Esophagus muscularis mucosa (tissue), 4 donors: ENCODE results near the gene KIF23. TPM values are rescaled to one million over a fixed set of nuclear protein-coding genes. Genes with fewer than 3 reads are reported as not detected.

Source experiments
- DNase-seq: peaks from one replicate; pipeline ENCODE4 v3.0.0-alpha.2; 2017; ENCODE audit errors: extremely low spot score
- H3K27ac ChIP-seq, 4 donors: fragments of 200-600 bp; sonication (generic); replicated peaks in 1 of 4; 1 replicate in 3 of 4; 2 replicates in 1 of 4; pipeline ENCODE4 v1.5.1; 2016 to 2019; ENCODE audit warnings: mild to moderate bottlenecking in 1 of 4
- H3K27me3 ChIP-seq, 4 donors: fragments of 200-600 bp; sonication (generic); one replicate each; pipeline versions ENCODE4 v1.5.1 to v1.6.0; 2016 to 2019
- H3K36me3 ChIP-seq, 4 donors: fragments of 200-600 bp; sonication (generic); one replicate each; pipeline ENCODE4 v1.5.1; 2016 to 2019
- H3K4me1 ChIP-seq, 4 donors: fragments of 200-600 bp; sonication (generic); one replicate each; pipeline ENCODE4 v1.5.1; 2016 to 2019
- H3K4me3 ChIP-seq, 4 donors: fragments of 200-600 bp; sonication (generic); 1 replicate in 2 of 4; 2 replicates in 2 of 4; pipeline ENCODE4 v1.5.1; 2016 to 2019; ENCODE audit warnings: mild to moderate bottlenecking in 4 of 4, moderate library complexity in 1 of 4
- H3K9me3 ChIP-seq, 4 donors: fragments of 200-600 bp; sonication (generic); 1 replicate in 3 of 4; 2 replicates in 1 of 4; pipeline ENCODE4 v1.5.1; 2016 to 2019
- EP300 ChIP-seq: sonication (generic); formaldehyde crosslinking; IDR thresholded peaks from one replicate; pipeline ENCODE4 v1.6.1; 2017; ENCODE audit warnings: antibody characterized with exemption
- POLR2A ChIP-seq: fragments of 450-650 bp; IDR thresholded peaks from one replicate; pipeline ENCODE4 v1.6.1; 2017; ENCODE audit warnings: antibody characterized with exemption, moderate library complexity, mild to moderate bottlenecking, low read depth
- POLR2AphosphoS5 ChIP-seq, 2 donors: sonication (generic); formaldehyde crosslinking; IDR thresholded peaks; one replicate each; pipeline ENCODE4 v1.6.1; 2017; ENCODE audit warnings: antibody characterized with exemption in 2 of 2
- WGBS: methylation state at CpG from one replicate; pipeline ENCODE4 v1.1.5; 2018; 5-methylcytosine and 5-hydroxymethylcytosine counted together
- intact Hi-C: fragments of 100-400 bp; cut with DNase I; formaldehyde crosslinking; loops from one replicate; pipeline ENCODE4 v1.15.1; 2023
- total RNA-seq, 4 donors: library from RNA; depleted of rRNA; stranded (reverse); fragments of >200 nt; gene quantifications; one replicate each; pipeline versions ENCODE4 v1.1.0 to v1.2.1, GENCODE V29; 2016
- TF ChIP-seq, protein P1 (sequence below), 3 experiments: fragments of 200-600 bp in 2 of 3; fragments of 450-650 bp in 1 of 3; sonication (generic) in 2 of 3; IDR thresholded peaks; one replicate each; pipeline ENCODE4 v1.5.1; 2017 to 2019; ENCODE audit warnings: antibody characterized with exemption in 3 of 3, mild to moderate bottlenecking in 2 of 3, moderate library complexity in 1 of 3

The KIF23 gene
- total RNA-seq, 4 donors from 2014 or later = 1.7 to 7.1 (median 4.9) TPM

DNA sequence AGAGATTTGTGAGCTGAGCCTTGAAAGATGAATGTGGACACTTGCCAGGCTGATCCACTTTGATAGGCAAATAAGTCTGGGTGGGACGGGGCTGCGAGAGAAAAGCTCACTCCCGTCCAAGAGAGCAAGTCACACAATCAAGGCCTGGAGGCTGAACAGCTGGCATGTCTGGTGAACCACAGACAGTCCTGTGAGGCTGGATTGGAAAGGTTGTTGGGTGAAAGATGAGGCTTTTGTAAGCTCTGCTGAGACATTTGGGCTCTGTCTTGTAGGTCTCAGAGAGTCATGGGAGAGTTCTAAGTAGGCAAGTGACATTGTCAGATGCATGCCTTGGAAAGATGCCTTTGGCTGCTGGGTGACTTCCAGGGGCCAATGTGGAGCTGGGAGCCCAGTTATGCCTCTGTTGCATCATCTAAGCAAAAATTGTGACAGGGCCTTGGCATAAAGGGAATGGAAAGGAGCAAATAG lies 76.9 kb downstream of the KIF23 start:
- H3K4me1 ChIP-seq = peaks cover 0 to 19% (median 8%) of the 10 kb centered on the region in 4 donors
- H3K9me3 ChIP-seq = no peaks in the 10 kb centered on the region
- intact Hi-C loops = no loop called here
- no peaks in the 10 kb centered on the region for H3K36me3 ChIP-seq
- H3K27ac ChIP-seq = peak overlapping the region in 2 of 4 donors; percentile 22 to 23
- H3K27me3 ChIP-seq = no peaks in the 10 kb centered on the region
- no peak for DNase-seq
- no peak overlapping the region for H3K4me3 ChIP-seq
- WGBS = 46% methylated on average over 3 of the region's 3 CpGs
- TF ChIP-seq, protein P1, sequence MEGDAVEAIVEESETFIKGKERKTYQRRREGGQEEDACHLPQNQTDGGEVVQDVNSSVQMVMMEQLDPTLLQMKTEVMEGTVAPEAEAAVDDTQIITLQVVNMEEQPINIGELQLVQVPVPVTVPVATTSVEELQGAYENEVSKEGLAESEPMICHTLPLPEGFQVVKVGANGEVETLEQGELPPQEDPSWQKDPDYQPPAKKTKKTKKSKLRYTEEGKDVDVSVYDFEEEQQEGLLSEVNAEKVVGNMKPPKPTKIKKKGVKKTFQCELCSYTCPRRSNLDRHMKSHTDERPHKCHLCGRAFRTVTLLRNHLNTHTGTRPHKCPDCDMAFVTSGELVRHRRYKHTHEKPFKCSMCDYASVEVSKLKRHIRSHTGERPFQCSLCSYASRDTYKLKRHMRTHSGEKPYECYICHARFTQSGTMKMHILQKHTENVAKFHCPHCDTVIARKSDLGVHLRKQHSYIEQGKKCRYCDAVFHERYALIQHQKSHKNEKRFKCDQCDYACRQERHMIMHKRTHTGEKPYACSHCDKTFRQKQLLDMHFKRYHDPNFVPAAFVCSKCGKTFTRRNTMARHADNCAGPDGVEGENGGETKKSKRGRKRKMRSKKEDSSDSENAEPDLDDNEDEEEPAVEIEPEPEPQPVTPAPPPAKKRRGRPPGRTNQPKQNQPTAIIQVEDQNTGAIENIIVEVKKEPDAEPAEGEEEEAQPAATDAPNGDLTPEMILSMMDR (IDR thresholded peaks at IDR 0.05) = no peak
- TF ChIP-seq EP300 = no peak
- TF ChIP-seq POLR2AphosphoS5 (IDR thresholded peaks at IDR 0.05) = peak in 1 of 2 donors; percentile 9
- no peak for TF ChIP-seq POLR2A

DNA sequence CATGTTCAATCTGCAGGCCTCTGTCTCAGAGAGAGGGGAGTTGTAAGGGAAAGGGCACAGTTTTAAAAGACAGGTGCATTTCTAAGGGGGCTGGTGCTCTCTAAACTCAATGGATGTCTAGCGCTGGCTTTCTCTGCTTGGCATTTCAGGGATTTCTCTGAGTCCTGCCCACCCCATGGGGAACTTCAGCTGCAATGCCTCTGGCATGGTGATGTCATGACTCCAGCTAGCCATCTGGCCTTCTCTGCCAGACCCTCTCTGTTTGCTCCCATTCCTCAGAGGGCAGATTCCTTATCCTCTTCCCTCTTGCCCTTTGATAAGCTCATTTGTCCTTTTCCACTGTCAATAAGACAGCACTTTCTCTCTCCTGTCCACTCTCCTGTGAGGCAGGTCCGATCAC lies 79.3 kb downstream of the KIF23 start:
- intact Hi-C loops = no loop called here
- Histone ChIP-seq H3K9me3 (no peaks in the 10 kb centered on the region), H3K36me3 (no peaks in the 10 kb centered on the region), H3K27me3 (no peaks in the 10 kb centered on the region), H3K27ac (no peak overlapping the region), H3K4me1 (peaks cover 0 to 19% (median 8%) of the 10 kb centered on the region in 4 donors), H3K4me3 (no peak overlapping the region)
- 97% methylated on average over 2 of the region's 2 CpGs for WGBS
- TF ChIP-seq EP300 (no peak), POLR2A (no peak), POLR2AphosphoS5 (IDR thresholded peaks at IDR 0.05) (no peak)
- TF ChIP-seq, protein P1 (IDR thresholded peaks at IDR 0.05) = no peak
- DNase-seq = no peak

DNA sequence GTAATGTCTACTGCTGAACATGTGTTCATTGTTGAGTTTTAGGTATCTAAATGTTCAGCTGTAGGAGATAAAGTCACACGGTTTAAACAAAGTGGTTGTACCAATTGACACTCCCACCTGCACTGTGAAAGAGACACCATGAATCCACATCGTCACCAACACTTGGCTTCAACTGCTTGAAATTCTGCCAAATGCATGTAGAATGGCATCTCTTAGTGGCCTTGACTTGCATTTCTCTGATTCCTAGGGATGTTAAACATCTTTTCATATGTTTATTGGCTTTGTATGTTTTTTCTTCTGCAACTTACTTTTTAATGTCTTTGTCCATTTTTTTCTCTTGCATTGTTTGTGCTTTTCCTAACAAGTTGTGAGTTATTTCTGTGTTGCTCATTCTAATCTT lies 81.9 kb downstream of the KIF23 start:
- Histone ChIP-seq H3K4me1 (peaks cover 5 to 17% (median 15%) of the 10 kb centered on the region in 4 donors), H3K27me3 (no peaks in the 10 kb centered on the region), H3K4me3 (no peak overlapping the region), H3K27ac (no peak overlapping the region), H3K9me3 (no peaks in the 10 kb centered on the region), H3K36me3 (no peaks in the 10 kb centered on the region)
- no peak for TF ChIP-seq POLR2A
- TF ChIP-seq POLR2AphosphoS5 (IDR thresholded peaks at IDR 0.05) = no peak
- no peak for TF ChIP-seq EP300
- TF ChIP-seq, protein P1 (IDR thresholded peaks at IDR 0.05) = no peak
- no peak for DNase-seq
- 64% methylated on average over 2 of the region's 2 CpGs for WGBS
- intact Hi-C loops = no loop called here

DNA sequence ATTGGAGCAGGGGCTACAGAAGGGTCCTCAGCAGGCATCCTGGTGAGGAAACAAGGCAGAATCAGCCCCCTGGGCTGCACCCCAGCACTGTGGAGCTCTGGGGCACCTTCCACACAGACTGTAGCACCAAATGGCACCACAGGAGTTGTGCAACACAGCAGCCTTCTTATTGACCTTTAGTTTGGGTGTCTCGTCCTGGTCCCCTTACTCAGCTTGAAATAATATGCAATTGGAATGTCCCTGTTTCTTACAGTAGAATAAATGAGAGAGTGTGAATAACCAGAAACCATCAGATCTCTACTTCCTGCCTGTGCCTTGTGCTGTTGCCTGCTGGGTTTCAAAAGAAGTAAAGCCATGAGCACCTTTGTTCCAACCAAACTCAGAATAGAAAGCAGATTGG lies 82.9 kb downstream of the KIF23 start:
- Histone ChIP-seq H3K27me3 (no peaks in the 10 kb centered on the region), H3K4me1 (peaks cover 5 to 17% (median 15%) of the 10 kb centered on the region in 4 donors), H3K9me3 (no peaks in the 10 kb centered on the region), H3K36me3 (no peaks in the 10 kb centered on the region), H3K27ac (no peak overlapping the region), H3K4me3 (no peak overlapping the region)
- DNase-seq = no peak
- TF ChIP-seq EP300 (no peak), POLR2AphosphoS5 (IDR thresholded peaks at IDR 0.05) (no peak), POLR2A (no peak)
- TF ChIP-seq, protein P1 (IDR thresholded peaks at IDR 0.05) = no peak
- 100% methylated on average over 1 of the region's 1 CpG for WGBS
- intact Hi-C loops = no loop called here

DNA sequence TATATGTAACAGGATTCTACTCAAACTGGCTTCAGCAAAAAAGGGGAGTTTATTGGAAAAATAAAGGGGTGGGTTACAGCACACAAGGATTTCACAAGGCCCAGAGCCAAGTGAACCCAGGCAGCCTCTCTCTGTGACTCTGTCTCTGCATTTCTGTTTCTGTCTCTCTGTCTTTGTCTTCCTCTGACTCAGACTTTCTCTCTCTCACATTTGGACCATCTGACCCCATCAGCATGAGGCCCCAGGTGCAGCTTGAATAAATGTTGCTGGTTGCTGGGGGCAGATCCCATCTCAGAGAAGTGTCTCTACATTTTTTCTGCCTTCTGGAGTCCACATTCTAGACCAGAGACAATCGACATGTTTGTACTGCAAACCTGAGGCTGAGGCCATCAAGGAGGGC lies 83.5 kb downstream of the KIF23 start:
- intact Hi-C loops = no loop called here
- H3K36me3 ChIP-seq = no peaks in the 10 kb centered on the region
- peaks cover 5 to 17% (median 15%) of the 10 kb centered on the region in 4 donors for H3K4me1 ChIP-seq
- TF ChIP-seq POLR2A (no peak), EP300 (no peak), POLR2AphosphoS5 (IDR thresholded peaks at IDR 0.05) (no peak)
- TF ChIP-seq, protein P1 (IDR thresholded peaks at IDR 0.05) = no peak
- H3K9me3 ChIP-seq = no peaks in the 10 kb centered on the region
- DNase-seq = no peak
- no peak overlapping the region for H3K4me3 ChIP-seq
- WGBS = 88% methylated on average over 1 of the region's 1 CpG
- H3K27me3 ChIP-seq = no peaks in the 10 kb centered on the region
- H3K27ac ChIP-seq = no peak overlapping the region
